ENCODE data around the gene TMEM236.

GRCh38 chr10:17779784-17780183 is 27.8 kb downstream of the TMEM236 start:
- no peak for TF ChIP-seq CTCF (IDR thresholded peaks at IDR 0.05 in 2 of 3, conservative IDR thresholded peaks at IDR 0.05 in 1 of 3; ENCODE audit: borderline replicate concordance in 1 of 3, insufficient read depth in 1 of 3, low read depth in 2 of 3, low read length in 2 of 3)
- TF ChIP-seq YY1 (IDR thresholded peaks at IDR 0.05; ENCODE audit: extremely low read depth, insufficient replicate concordance, low read depth, low read length) = no peak
- TF ChIP-seq FOSL1 (IDR thresholded peaks at IDR 0.05; ENCODE audit: low read depth) = no peak
- no peak for TF ChIP-seq EZH2phosphoT487 (IDR thresholded peaks at IDR 0.05; ENCODE audit: borderline replicate concordance)
- TF ChIP-seq ELF1 (IDR thresholded peaks at IDR 0.05; ENCODE audit: borderline replicate concordance, low read depth) = no peak

Measured in HCT116 (cell line).